Caco-2 (cell line): Measurements from ENCODE around the gene GRIA4. TPM values are rescaled to one million over a fixed set of nuclear protein-coding genes. Genes with fewer than 3 reads are reported as not detected.

ENCODE experiments used
- BruUV-seq: library from RNA; stranded (reverse); fragments of 400-500 nt; replicated peaks from 2 replicates; lab custom pipeline; 2021; lab: Mats Ljungman, UMichigan
- CTCF ChIA-PET: fragments of 300-600 bp; sonication (Branson Sonifier 250); formaldehyde crosslinking; loops from one replicate; lab custom pipeline; 2022; ENCODE audit warnings: antibody characterized with exemption; lab: Charles Lee
- POLR2A ChIA-PET: fragments of 300-600 bp; sonication (Branson Sonifier 250); formaldehyde crosslinking; loops from one replicate; lab custom pipeline; 2022; ENCODE audit warnings: antibody characterized with exemption; lab: Charles Lee
- DNase-seq, 2 experiments: peaks; one replicate each; pipeline versions ENCODE4 v3.0.0 to v3.0.0-alpha.2; 2020 to 2022
- H3K27me3 ChIP-seq: replicated peaks from 2 replicates; pipeline ENCODE4 v1.6.0; 2011; ENCODE audit warnings: low read length; ENCODE audit not compliant: control insufficient read depth, insufficient read depth
- H3K36me3 ChIP-seq: 2 replicates; pipeline ENCODE4 v1.5.1; 2011; ENCODE audit warnings: low read length; ENCODE audit not compliant: control insufficient read depth, insufficient read depth
- H3K4me1 ChIP-seq: fragments of 250-450 bp; sonication (Bioruptor Pico); 2 replicates; pipeline ENCODE4 v1.5.1; 2020; ENCODE audit warnings: mild to moderate bottlenecking
- H3K4me3 ChIP-seq: 2 replicates; pipeline ENCODE4 v1.5.1; 2011; ENCODE audit warnings: low read depth, mild to moderate bottlenecking, control low read depth, low read length
- H3K9me3 ChIP-seq: fragments of 250-450 bp; sonication (Bioruptor Pico); 2 replicates; pipeline ENCODE4 v1.5.1; 2020; ENCODE audit warnings: mild to moderate bottlenecking, moderate library complexity
- H3K27ac Mint-ChIP-seq: one replicate; pipeline ENCODE4 v1.8.0; 2022; ENCODE audit warnings: mixed read lengths; ENCODE audit not compliant: unreplicated experiment
- H3K27me3 Mint-ChIP-seq: one replicate; pipeline ENCODE4 v1.8.0; 2022; ENCODE audit warnings: mixed read lengths; ENCODE audit not compliant: insufficient read depth, unreplicated experiment
- H3K36me3 Mint-ChIP-seq: one replicate; pipeline ENCODE4 v1.8.0; 2022; ENCODE audit warnings: mild to moderate bottlenecking, mixed read lengths; ENCODE audit not compliant: insufficient read depth, unreplicated experiment
- H3K4me1 Mint-ChIP-seq: one replicate; pipeline ENCODE4 v1.8.0; 2022; ENCODE audit warnings: low read depth, mixed read lengths; ENCODE audit not compliant: unreplicated experiment
- H3K4me3 Mint-ChIP-seq: one replicate; pipeline ENCODE4 v1.8.0; 2022; ENCODE audit warnings: mild to moderate bottlenecking, moderate library complexity, mixed read lengths; ENCODE audit not compliant: unreplicated experiment
- H3K9me3 Mint-ChIP-seq: one replicate; pipeline ENCODE4 v1.8.0; 2022; ENCODE audit warnings: mixed read lengths; ENCODE audit not compliant: unreplicated experiment
- CTCF ChIP-seq, 2 experiments: fragments of 200-600 bp in 1 of 2; IDR thresholded peaks; 1 replicate in 1 of 2; 2 replicates in 1 of 2; pipeline versions ENCODE4 v1.5.1 to v1.8.0; 2011 to 2022; ENCODE audit warnings: antibody characterized with exemption in 1 of 2, control low read depth in 1 of 2, inconsistent platforms in 1 of 2, low read depth in 1 of 2, low read length in 1 of 2, mild to moderate bottlenecking in 1 of 2, moderate library complexity in 1 of 2; ENCODE audit not compliant: insufficient read depth in 1 of 2, severe bottlenecking in 1 of 2, unreplicated experiment in 1 of 2
- intact Hi-C: fragments of 100-400 bp; cut with micrococcal nuclease; formaldehyde crosslinking; loops from one replicate; pipeline ENCODE4 v1.10.0; 2022; ENCODE audit not compliant: unreplicated experiment
- total RNA-seq: library from RNA; stranded (reverse); gene quantifications from 2 replicates; pipeline ENCODE4 v1.2.3, GENCODE V29; 2022

The GRIA4 gene
- total RNA-seq, 1 experiment from 2014 or later: not detected

- no peaks in the 10 kb centered on the region for H3K27me3 Mint-ChIP-seq
- no TSS peak for BruUV-seq
Observed at GRCh38 chr11:106011481-106011880, 401.6 kb downstream of the GRIA4 start.

DNA sequence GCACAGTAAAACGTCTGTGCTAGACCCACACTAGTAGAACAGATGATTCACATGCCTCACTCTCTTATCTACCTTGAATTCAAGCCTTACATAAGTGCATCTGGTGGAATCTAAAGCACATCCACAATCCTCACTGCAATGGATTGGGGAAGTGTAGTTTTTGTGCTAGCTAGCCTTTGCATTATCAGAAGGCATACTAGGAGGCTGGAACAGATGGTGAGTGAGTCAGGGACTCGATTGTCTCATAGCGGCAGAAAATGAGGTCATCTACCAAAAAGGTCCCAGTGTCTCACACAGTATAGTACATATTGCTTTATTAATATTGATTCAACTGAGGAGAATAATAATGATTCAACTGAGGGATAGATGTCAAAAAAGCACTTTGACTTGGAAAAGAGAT lies 402.9 kb downstream of the GRIA4 start:
- no peak for TF ChIP-seq CTCF (IDR thresholded peaks at IDR 0.05; ENCODE audit: insufficient read depth in 1 of 2, low read depth in 1 of 2, low read length in 1 of 2, severe bottlenecking in 1 of 2, unreplicated experiment in 1 of 2)
- Mint-ChIP-seq H3K27ac (no peak overlapping the region), H3K4me1 (no peaks in the 10 kb centered on the region), H3K9me3 (no peaks in the 10 kb centered on the region), H3K27me3 (no peaks in the 10 kb centered on the region), H3K4me3 (no peak overlapping the region), H3K36me3 (peaks cover 34% of the 10 kb centered on the region)
- ChIA-PET POLR2A (no interaction called here), CTCF (no interaction called here)
- Histone ChIP-seq H3K27me3 (no peaks in the 10 kb centered on the region), H3K36me3 (peaks cover 9% of the 10 kb centered on the region), H3K4me3 (no peak overlapping the region), H3K4me1 (no peaks in the 10 kb centered on the region), H3K9me3 (no peaks in the 10 kb centered on the region)
- BruUV-seq: no TSS peak
- intact Hi-C loops: no loop called here
- DNase-seq: no peak

More at GRCh38 chr11:106011481-106011880, 401.6 kb downstream of the GRIA4 start:
- Mint-ChIP-seq H3K9me3 (no peaks in the 10 kb centered on the region), H3K36me3 (peaks cover 46% of the 10 kb centered on the region), H3K4me3 (no peak overlapping the region), H3K27ac (no peak overlapping the region), H3K4me1 (no peaks in the 10 kb centered on the region)
- H3K36me3 ChIP-seq: peaks cover 9% of the 10 kb centered on the region
- peaks cover under 1% of the 10 kb centered on the region; the same call in 1 of the 2 replicates for H3K9me3 ChIP-seq
- POLR2A ChIA-PET: no interaction called here
- H3K4me3 ChIP-seq: no peak overlapping the region
- H3K4me1 ChIP-seq: no peaks in the 10 kb centered on the region
- CTCF ChIA-PET: no interaction called here
- TF ChIP-seq CTCF (IDR thresholded peaks at IDR 0.05; ENCODE audit: insufficient read depth in 1 of 2, low read depth in 1 of 2, low read length in 1 of 2, severe bottlenecking in 1 of 2, unreplicated experiment in 1 of 2): no peak
- no peaks in the 10 kb centered on the region for H3K27me3 ChIP-seq
- no peak for DNase-seq
- intact Hi-C loops: no loop called here

- no peaks in the 10 kb centered on the region for H3K4me1 ChIP-seq
- no peaks in the 10 kb centered on the region for H3K27me3 ChIP-seq
- H3K4me3 ChIP-seq: no peak overlapping the region
- H3K27ac Mint-ChIP-seq: no peak overlapping the region
- peaks cover 25% of the 10 kb centered on the region for H3K36me3 Mint-ChIP-seq
- peaks cover 8% of the 10 kb centered on the region for H3K36me3 ChIP-seq
- no peak for DNase-seq
- intact Hi-C loops: no loop called here
- CTCF ChIA-PET: no interaction called here
- TF ChIP-seq CTCF (IDR thresholded peaks at IDR 0.05; ENCODE audit: insufficient read depth in 1 of 2, low read depth in 1 of 2, low read length in 1 of 2, severe bottlenecking in 1 of 2, unreplicated experiment in 1 of 2): no peak
- POLR2A ChIA-PET: no interaction called here
- no peak overlapping the region for H3K4me3 Mint-ChIP-seq
- H3K9me3 ChIP-seq: no peaks in the 10 kb centered on the region
- no peaks in the 10 kb centered on the region for H3K4me1 Mint-ChIP-seq
- no peaks in the 10 kb centered on the region for H3K9me3 Mint-ChIP-seq
- H3K27me3 Mint-ChIP-seq: no peaks in the 10 kb centered on the region
- BruUV-seq: no TSS peak
Observed at GRCh38 chr11:106014035-106014434, 404.2 kb downstream of the GRIA4 start.
